Stomach (tissue), 9 donors: ENCODE data around the gene NR6A1. TPM values are rescaled to one million over a fixed set of nuclear protein-coding genes. Genes with fewer than 3 reads are reported as not detected.

ENCODE experiments used
- DNase-seq, 2 donors: peaks; one replicate each; pipeline versions ENCODE4 v3.0.0 to v3.0.0-alpha.2; 2013 to 2019
- H3K27ac ChIP-seq, 5 donors: fragments of 200-600 bp in 4 of 5; sonication (generic) in 4 of 5; one replicate each; pipeline ENCODE4 v1.5.1; 2013 to 2019; ENCODE audit warnings: mild to moderate bottlenecking in 1 of 5, moderate library complexity in 1 of 5
- H3K27me3 ChIP-seq, 3 donors: fragments of 200-600 bp; sonication (generic); one replicate each; pipeline ENCODE4 v1.5.1; 2017 to 2019; ENCODE audit warnings: mixed run types in 1 of 3
- H3K36me3 ChIP-seq, 4 donors: fragments of 200-600 bp; sonication (generic); 1 replicate in 3 of 4; 2 replicates in 1 of 4; pipeline ENCODE4 v1.5.1; 2016 to 2019
- H3K4me1 ChIP-seq, 4 donors: fragments of 200-600 bp; sonication (generic); one replicate each; pipeline ENCODE4 v1.5.1; 2016 to 2019
- H3K4me3 ChIP-seq, 4 donors: fragments of 200-600 bp; sonication (generic) in 3 of 4; one replicate each; pipeline ENCODE4 v1.5.1; 2016 to 2019; ENCODE audit warnings: mild to moderate bottlenecking in 1 of 4
- H3K9me3 ChIP-seq, 4 donors: fragments of 200-600 bp; sonication (generic); one replicate each; pipeline ENCODE4 v1.5.1; 2016 to 2019
- EP300 ChIP-seq: sonication (generic); formaldehyde crosslinking; IDR thresholded peaks from one replicate; pipeline ENCODE4 v1.6.1; 2017; ENCODE audit warnings: antibody characterized with exemption
- POLR2A ChIP-seq, 4 donors: fragments of 450-650 bp; IDR thresholded peaks; one replicate each; pipeline ENCODE4 v1.6.1; 2016; ENCODE audit warnings: antibody characterized with exemption in 4 of 4, control low read depth in 2 of 4, mild to moderate bottlenecking in 1 of 4, moderate library complexity in 1 of 4
- POLR2AphosphoS5 ChIP-seq, 3 donors: sonication (generic); formaldehyde crosslinking; IDR thresholded peaks; one replicate each; pipeline ENCODE4 v1.6.1; 2016; ENCODE audit warnings: antibody characterized with exemption in 3 of 3
- WGBS, 5 donors: extraction: QIAGEN DNeasy Blood & Tissue Kit in 3 of 5; methylation state at CpG; one replicate each; pipeline versions ENCODE4 v1.1.5 to v1.1.7; 2013 to 2018; 5-methylcytosine and 5-hydroxymethylcytosine counted together
- intact Hi-C: fragments of 100-400 bp; cut with DNase I; formaldehyde crosslinking; loops from one replicate; pipeline ENCODE4 v1.15.1; 2023; ENCODE audit warnings: low total_unique reads
- polyA plus RNA-seq, 3 donors: library from polyadenylated mRNA; stranded (reverse); fragments of 200-250 nt; gene quantifications; one replicate each; pipeline ENCODE4 v1.2.3, GENCODE V29; 2013
- total RNA-seq, 5 donors: library from RNA; depleted of rRNA; stranded (reverse); fragments of >200 nt; gene quantifications; one replicate each; pipeline versions ENCODE4 v1.1.0 to v1.2.3, GENCODE V29; 2014 to 2016
- TF ChIP-seq, protein P1 (sequence below), 7 experiments: fragments of 450-650 bp in 4 of 7; fragments of 200-600 bp in 3 of 7; sonication (generic) in 3 of 7; IDR thresholded peaks; one replicate each; pipeline ENCODE4 v1.5.1; 2016 to 2019; ENCODE audit warnings: antibody characterized with exemption in 7 of 7, control low read depth in 2 of 7, mild to moderate bottlenecking in 1 of 7
- donor health status: healthy with polysubstance abuse.
- donor health status: Bipolar disorder and iron deficiency.
- donor health status: healthy.

The NR6A1 gene
- total and polyA plus RNA-seq, 8 donors: 0.15 to 3.2 (median 1.5) TPM; not detected in 1

DNA sequence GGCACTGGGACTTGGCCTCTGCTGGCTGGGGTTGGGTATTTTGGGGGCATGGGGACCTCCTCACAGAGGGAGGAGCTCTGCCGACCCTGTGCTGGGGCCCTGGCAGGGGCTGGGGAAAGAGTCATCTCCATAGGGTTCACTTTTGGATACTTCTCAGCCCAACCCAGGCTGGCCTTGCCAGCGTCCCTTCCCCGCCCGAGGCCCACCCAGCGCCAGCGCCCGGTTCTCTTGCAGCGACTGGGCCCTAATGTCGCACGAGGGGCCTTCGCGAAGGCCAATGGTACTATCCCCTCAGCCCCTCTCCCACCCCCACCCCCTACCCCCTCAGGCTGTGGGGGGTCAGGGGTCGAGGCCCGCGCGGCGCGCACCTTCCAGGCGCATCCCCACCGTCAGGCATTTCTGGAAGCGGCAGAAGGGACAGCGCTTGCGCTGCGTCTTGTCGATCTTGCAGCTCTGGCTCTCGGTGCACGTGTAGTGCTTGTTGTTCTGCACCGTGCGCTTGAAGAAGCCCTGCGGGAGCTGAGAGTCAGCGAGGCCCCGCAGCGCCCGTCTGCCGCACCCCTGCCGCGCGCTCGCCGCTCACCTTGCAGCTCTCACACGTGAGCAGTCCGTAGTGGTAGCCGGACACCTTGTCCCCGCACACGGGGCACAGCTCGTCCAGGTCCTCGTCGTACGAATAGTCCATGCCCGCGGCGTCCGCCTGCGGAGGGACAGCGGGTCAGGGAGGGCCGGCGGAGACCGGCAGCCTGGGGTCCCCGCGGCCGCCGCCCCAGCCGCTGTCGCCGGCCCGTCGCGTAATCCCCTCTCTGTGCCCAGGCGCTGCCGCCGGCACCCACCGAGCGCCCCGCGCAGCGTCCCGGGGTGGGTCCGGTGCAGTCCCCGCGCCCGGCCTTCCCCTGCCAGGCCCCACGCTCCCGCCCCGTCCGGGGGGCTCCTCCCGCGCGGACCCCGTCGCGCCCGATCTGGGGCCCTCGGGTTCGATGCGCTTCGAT is 268.1 kb downstream of the NR6A1 start:
- H3K9me3 ChIP-seq: no peaks in the 10 kb centered on the region
- WGBS, 5 donors: 11 to 25% (median 14%) methylated on average over 39 to 96 of the region's 96 CpGs
- H3K27me3 ChIP-seq: peaks cover 30 to 96% (median 62%) of the 10 kb centered on the region in 3 donors
- TF ChIP-seq, protein P1, sequence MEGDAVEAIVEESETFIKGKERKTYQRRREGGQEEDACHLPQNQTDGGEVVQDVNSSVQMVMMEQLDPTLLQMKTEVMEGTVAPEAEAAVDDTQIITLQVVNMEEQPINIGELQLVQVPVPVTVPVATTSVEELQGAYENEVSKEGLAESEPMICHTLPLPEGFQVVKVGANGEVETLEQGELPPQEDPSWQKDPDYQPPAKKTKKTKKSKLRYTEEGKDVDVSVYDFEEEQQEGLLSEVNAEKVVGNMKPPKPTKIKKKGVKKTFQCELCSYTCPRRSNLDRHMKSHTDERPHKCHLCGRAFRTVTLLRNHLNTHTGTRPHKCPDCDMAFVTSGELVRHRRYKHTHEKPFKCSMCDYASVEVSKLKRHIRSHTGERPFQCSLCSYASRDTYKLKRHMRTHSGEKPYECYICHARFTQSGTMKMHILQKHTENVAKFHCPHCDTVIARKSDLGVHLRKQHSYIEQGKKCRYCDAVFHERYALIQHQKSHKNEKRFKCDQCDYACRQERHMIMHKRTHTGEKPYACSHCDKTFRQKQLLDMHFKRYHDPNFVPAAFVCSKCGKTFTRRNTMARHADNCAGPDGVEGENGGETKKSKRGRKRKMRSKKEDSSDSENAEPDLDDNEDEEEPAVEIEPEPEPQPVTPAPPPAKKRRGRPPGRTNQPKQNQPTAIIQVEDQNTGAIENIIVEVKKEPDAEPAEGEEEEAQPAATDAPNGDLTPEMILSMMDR (IDR thresholded peaks at IDR 0.05): no peak
- TF ChIP-seq POLR2AphosphoS5 (IDR thresholded peaks at IDR 0.05) (no peak), EP300 (no peak), POLR2A (IDR thresholded peaks at IDR 0.05) (no peak)
- H3K27ac ChIP-seq: no peak overlapping the region
- H3K4me3 ChIP-seq: peak overlapping the region in 1 of 4 donors; percentile 13
- no peaks in the 10 kb centered on the region for H3K36me3 ChIP-seq
- DNase-seq: peak in 1 of 2 donors; percentile 49
- intact Hi-C loops: no loop called here
- H3K4me1 ChIP-seq: peaks cover 12 to 24% (median 19%) of the 10 kb centered on the region in 4 donors

DNA sequence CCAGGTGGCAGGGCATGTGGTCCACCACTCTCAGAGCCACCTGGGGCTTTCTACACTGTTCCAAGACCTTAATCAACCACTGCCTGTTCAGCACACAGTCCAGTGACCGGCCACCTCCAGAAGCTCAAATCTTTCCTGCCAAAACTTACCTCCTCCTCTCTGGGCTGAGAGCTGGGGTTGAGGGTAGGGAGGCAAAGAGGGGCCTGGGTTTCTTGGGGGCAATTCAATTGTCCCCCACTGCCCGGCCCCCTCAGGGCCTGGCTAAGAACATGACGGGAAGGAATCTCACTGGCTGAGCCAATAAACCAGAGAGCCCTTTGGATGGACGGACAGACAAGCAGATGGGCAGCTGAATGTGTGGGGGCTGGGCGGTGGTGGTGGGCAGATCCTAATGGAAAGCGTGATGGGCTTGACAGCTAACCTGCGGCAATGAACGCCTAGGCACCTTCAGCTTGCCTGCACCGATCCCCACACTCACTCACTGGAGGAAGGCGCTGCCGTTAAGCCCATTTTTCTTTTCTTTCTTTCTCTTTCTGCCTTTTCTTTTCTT is 269.3 kb downstream of the NR6A1 start:
- Histone ChIP-seq H3K9me3 (no peaks in the 10 kb centered on the region), H3K36me3 (no peaks in the 10 kb centered on the region), H3K4me3 (no peak overlapping the region), H3K4me1 (peaks cover 12 to 24% (median 19%) of the 10 kb centered on the region in 4 donors), H3K27me3 (peaks cover 30 to 96% (median 62%) of the 10 kb centered on the region in 3 donors), H3K27ac (no peak overlapping the region)
- no peak for DNase-seq
- TF ChIP-seq POLR2AphosphoS5 (IDR thresholded peaks at IDR 0.05) (no peak), POLR2A (IDR thresholded peaks at IDR 0.05) (no peak), EP300 (no peak)
- TF ChIP-seq, protein P1 (IDR thresholded peaks at IDR 0.05): no peak
- intact Hi-C loops: no loop called here
- WGBS, 5 donors: 54 to 68% (median 66%) methylated on average over 11 of the region's 11 CpGs

DNA sequence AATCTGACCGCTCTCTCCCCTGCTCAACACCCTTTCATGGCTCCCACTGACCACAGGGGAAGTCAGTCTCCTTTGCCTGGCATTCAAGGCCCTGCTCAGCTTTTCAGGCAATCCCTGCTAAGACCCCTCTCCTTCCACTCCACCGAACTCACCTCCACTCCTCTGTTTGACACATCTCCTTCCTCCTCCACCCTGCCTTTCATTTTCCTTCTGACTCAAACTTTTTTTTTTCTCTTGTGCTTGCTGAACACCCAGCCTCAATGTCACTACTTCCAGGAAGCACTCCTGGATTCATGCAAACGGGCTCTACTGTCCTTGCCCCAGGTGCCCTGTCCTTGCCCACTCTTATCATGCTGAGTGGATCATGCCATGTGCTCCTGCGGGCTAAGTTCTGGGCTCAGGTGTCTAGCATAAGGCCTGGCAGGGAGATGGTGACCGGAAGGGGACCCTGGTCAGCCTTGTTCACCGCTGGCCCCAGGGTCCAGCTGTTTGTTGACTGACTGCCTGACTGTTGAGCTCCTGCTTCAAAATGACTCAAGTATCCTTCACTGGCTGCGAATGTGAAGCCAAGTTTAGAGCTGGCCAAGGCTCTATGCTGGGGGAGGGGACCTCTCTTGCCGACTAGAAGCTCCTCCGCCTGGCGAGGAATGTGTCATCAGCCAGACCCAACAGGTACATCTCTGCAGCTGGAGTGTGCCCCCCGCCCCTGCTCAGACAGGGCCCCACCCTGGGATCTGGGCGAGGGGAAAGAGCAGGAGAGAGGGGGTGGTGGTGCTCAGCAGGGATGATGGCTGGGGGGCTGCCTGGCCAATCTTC is 270.1 kb downstream of the NR6A1 start:
- WGBS, 5 donors: 62 to 76% (median 64%) methylated on average over 11 to 12 of the region's 12 CpGs
- Histone ChIP-seq H3K4me1 (peaks cover 12 to 24% (median 19%) of the 10 kb centered on the region in 4 donors), H3K4me3 (no peak overlapping the region), H3K27me3 (peaks cover 30 to 95% (median 59%) of the 10 kb centered on the region in 3 donors), H3K36me3 (no peaks in the 10 kb centered on the region), H3K9me3 (no peaks in the 10 kb centered on the region), H3K27ac (no peak overlapping the region)
- DNase-seq: no peak
- TF ChIP-seq POLR2A (IDR thresholded peaks at IDR 0.05) (no peak), POLR2AphosphoS5 (IDR thresholded peaks at IDR 0.05) (no peak), EP300 (no peak)
- TF ChIP-seq, protein P1 (IDR thresholded peaks at IDR 0.05): no peak
- intact Hi-C loops: no loop called here
